Glutamatergic neuron (in vitro differentiated cells): ENCODE data around the gene ATG4D. TPM values are rescaled to one million over a fixed set of nuclear protein-coding genes. Genes with fewer than 3 reads are reported as not detected.
A peak's percentile ranks its signal among the peaks of the same experiment; 100 is the strongest.

Experiments
- DNase-seq: peaks from one replicate; pipeline ENCODE4 v3.0.0; 2022
- H3K27ac Mint-ChIP-seq: one replicate; pipeline ENCODE4 v1.8.0; 2020; ENCODE audit warnings: mild to moderate bottlenecking, mixed read lengths, inconsistent platforms; ENCODE audit not compliant: unreplicated experiment
- H3K27me3 Mint-ChIP-seq: one replicate; pipeline ENCODE4 v1.8.0; 2020; ENCODE audit warnings: mild to moderate bottlenecking, moderate library complexity, mixed read lengths, inconsistent platforms; ENCODE audit not compliant: unreplicated experiment
- H3K36me3 Mint-ChIP-seq: one replicate; pipeline ENCODE4 v1.8.0; 2020; ENCODE audit warnings: mild to moderate bottlenecking, mixed read lengths, inconsistent platforms; ENCODE audit not compliant: unreplicated experiment
- H3K4me1 Mint-ChIP-seq: one replicate; pipeline ENCODE4 v1.8.0; 2020; ENCODE audit warnings: mild to moderate bottlenecking, low read depth, mixed read lengths, inconsistent platforms; ENCODE audit not compliant: unreplicated experiment
- H3K4me3 Mint-ChIP-seq: one replicate; pipeline ENCODE4 v1.8.0; 2020; ENCODE audit warnings: mild to moderate bottlenecking, mixed read lengths, inconsistent platforms; ENCODE audit not compliant: unreplicated experiment
- H3K9me3 Mint-ChIP-seq: one replicate; pipeline ENCODE4 v1.8.0; 2020; ENCODE audit warnings: mild to moderate bottlenecking, moderate library complexity, mixed read lengths, inconsistent platforms; ENCODE audit not compliant: unreplicated experiment
- total RNA-seq: library from RNA; stranded (reverse); fragmentation: NEBNext Ultra II Directional; extraction: Animal tissue kit (Norgen Biotek cat#: 25700); gene quantifications from one replicate; pipeline ENCODE4 v1.2.1, GENCODE V29; 2021; ENCODE audit not compliant: unreplicated experiment
- TF ChIP-seq, protein P1 (sequence below): fragments of 200-600 bp; sonication (generic); IDR thresholded peaks from one replicate; pipeline ENCODE4 v1.5.0; 2021; ENCODE audit not compliant: partially characterized antibody, unreplicated experiment

ATG4D gene
- total RNA-seq, 1 donor from 2014 or later = 56.1 TPM

DNA sequence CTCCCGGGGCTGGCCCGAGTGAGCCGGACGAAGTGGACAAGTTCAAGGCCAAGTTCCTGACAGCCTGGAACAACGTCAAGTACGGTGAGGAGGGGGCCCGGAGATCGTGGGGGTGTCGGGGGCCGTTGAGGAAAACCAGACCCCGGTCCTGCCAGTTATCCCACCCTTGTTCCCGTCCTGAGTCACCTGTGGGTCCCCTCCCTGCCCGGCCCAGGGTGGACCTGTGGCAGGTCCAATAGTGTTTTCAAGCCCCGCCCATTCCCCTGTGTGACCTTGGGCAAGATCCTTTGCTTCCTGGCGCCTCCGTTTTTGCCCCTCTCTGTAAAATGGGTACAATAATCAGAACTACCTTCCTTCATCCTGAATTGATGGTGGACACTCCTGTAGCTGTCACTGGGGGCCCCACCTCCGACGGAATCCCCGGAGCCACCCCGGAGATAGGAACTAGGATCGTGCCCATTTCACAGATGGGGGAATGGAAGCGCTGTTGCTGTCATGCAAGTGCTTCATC lies 593 bp downstream of the ATG4D start:
- peak overlapping the region; percentile 86 for H3K27ac Mint-ChIP-seq
- H3K9me3 Mint-ChIP-seq = peaks cover 6% of the 10 kb centered on the region
- TF ChIP-seq, protein P1, sequence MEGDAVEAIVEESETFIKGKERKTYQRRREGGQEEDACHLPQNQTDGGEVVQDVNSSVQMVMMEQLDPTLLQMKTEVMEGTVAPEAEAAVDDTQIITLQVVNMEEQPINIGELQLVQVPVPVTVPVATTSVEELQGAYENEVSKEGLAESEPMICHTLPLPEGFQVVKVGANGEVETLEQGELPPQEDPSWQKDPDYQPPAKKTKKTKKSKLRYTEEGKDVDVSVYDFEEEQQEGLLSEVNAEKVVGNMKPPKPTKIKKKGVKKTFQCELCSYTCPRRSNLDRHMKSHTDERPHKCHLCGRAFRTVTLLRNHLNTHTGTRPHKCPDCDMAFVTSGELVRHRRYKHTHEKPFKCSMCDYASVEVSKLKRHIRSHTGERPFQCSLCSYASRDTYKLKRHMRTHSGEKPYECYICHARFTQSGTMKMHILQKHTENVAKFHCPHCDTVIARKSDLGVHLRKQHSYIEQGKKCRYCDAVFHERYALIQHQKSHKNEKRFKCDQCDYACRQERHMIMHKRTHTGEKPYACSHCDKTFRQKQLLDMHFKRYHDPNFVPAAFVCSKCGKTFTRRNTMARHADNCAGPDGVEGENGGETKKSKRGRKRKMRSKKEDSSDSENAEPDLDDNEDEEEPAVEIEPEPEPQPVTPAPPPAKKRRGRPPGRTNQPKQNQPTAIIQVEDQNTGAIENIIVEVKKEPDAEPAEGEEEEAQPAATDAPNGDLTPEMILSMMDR = no peak
- H3K36me3 Mint-ChIP-seq = no peaks in the 10 kb centered on the region
- H3K4me3 Mint-ChIP-seq = peak overlapping the region; percentile 90
- DNase-seq = no peak
- peaks cover 1% of the 10 kb centered on the region for H3K4me1 Mint-ChIP-seq
- H3K27me3 Mint-ChIP-seq = peaks cover 8% of the 10 kb centered on the region

DNA sequence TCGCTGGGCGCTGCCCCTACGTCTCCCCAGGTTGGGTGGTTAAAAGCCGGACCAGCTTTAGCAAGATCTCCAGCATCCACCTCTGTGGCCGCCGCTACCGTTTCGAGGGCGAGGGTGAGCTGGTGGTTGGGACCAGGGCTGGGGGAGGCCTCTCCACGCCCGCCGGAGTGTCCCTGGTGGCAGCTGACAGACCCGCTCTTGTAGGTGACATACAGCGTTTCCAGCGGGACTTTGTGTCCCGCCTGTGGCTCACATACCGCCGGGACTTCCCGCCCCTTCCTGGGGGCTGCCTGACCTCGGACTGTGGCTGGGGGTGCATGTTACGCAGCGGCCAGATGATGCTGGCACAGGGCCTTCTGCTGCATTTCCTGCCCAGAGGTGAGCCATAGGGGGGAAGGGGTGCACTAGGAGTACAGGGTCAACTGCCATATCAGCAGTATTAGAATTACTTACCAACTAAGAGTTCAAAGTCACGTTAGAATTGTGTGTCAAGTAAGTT lies 1.1 kb downstream of the ATG4D start:
- Mint-ChIP-seq H3K4me1 (peaks cover 1% of the 10 kb centered on the region), H3K4me3 (peak overlapping the region; percentile 90), H3K27me3 (peaks cover 8% of the 10 kb centered on the region), H3K9me3 (peaks cover 6% of the 10 kb centered on the region), H3K27ac (no peak overlapping the region), H3K36me3 (no peaks in the 10 kb centered on the region)
- TF ChIP-seq, protein P1 = no peak
- no peak for DNase-seq

GRCh38 chr19:10546817-10547216 lies 3.1 kb downstream of the ATG4D start:
- DNase-seq = no peak
- TF ChIP-seq, protein P1 = no peak
- H3K4me3 Mint-ChIP-seq = no peak overlapping the region
- peaks cover 4% of the 10 kb centered on the region for H3K9me3 Mint-ChIP-seq
- H3K27ac Mint-ChIP-seq = no peak overlapping the region
- H3K36me3 Mint-ChIP-seq = no peaks in the 10 kb centered on the region
- H3K4me1 Mint-ChIP-seq = peaks cover 1% of the 10 kb centered on the region
- peaks cover 3% of the 10 kb centered on the region for H3K27me3 Mint-ChIP-seq

DNA sequence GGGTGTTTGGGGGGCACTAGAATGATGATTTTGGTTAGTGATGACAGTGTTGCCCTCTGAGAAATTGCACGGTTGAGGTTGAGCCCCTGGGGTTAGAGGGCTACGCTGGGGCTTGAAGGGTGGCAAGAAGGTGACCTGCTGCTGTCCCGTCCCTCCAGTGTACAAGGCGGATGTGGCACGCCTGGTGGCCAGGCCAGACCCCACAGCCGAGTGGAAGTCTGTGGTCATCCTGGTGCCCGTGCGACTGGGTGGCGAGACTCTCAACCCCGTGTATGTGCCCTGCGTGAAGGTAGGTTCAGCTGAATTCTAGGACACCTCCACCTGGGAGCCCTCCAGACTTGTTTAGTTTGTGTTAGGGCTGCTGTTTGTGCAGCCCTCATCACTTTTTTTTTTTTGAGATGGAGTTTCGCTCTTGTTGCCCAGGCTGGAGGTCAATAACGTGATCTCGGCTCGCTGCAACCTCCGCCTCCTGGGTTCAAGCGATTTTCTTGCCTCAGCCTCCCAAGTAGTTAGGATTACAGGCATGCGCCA lies 5.1 kb downstream of the ATG4D start:
- no peak overlapping the region for H3K4me3 Mint-ChIP-seq
- no peak for DNase-seq
- H3K36me3 Mint-ChIP-seq = no peaks in the 10 kb centered on the region

GRCh38 chr19:10549733-10550132 lies 6.0 kb downstream of the ATG4D start:
- TF ChIP-seq, protein P1 = no peak
- no peak overlapping the region for H3K27ac Mint-ChIP-seq
- H3K27me3 Mint-ChIP-seq = peaks cover 1% of the 10 kb centered on the region
- H3K4me1 Mint-ChIP-seq = peaks cover 1% of the 10 kb centered on the region
- no peaks in the 10 kb centered on the region for H3K9me3 Mint-ChIP-seq
- H3K36me3 Mint-ChIP-seq = no peaks in the 10 kb centered on the region
- no peak for DNase-seq
- no peak overlapping the region for H3K4me3 Mint-ChIP-seq

More for the DNA sequence above, 5.1 kb downstream of the ATG4D start:
- Mint-ChIP-seq H3K27me3 (peaks cover 1% of the 10 kb centered on the region), H3K9me3 (peaks cover 2% of the 10 kb centered on the region), H3K27ac (no peak overlapping the region), H3K4me1 (peaks cover 1% of the 10 kb centered on the region)
- TF ChIP-seq, protein P1 = no peak
